Right atrium auricular region (tissue), 2 donors: ENCODE results near the gene PALD1. TPM values are rescaled to one million over a fixed set of nuclear protein-coding genes. Genes with fewer than 3 reads are reported as not detected.
A peak's percentile ranks its signal among the peaks of the same experiment; 100 is the strongest.

Experiments
- DNase-seq: peaks from one replicate; pipeline ENCODE4 v3.0.0-alpha.2; 2019; ENCODE audit warnings: low spot score
- H3K27ac ChIP-seq, 2 donors: fragments of 200-600 bp; sonication (generic); 1 replicate in 1 of 2; 2 replicates in 1 of 2; pipeline ENCODE4 v1.5.1; 2016 to 2019
- H3K27me3 ChIP-seq, 2 donors: fragments of 200-600 bp; sonication (generic); one replicate each; pipeline versions ENCODE4 v1.5.1 to v1.6.0; 2017 to 2019
- H3K36me3 ChIP-seq: fragments of 200-600 bp; sonication (generic); one replicate; pipeline ENCODE4 v1.5.1; 2016
- H3K4me1 ChIP-seq, 2 donors: fragments of 200-600 bp; sonication (generic); one replicate each; pipeline versions ENCODE4 v1.5.1 to v1.6.0; 2017 to 2019
- H3K4me3 ChIP-seq, 2 donors: fragments of 200-600 bp; sonication (generic); 1 replicate in 1 of 2; 2 replicates in 1 of 2; pipeline ENCODE4 v1.5.1; 2017 to 2019; ENCODE audit warnings: mild to moderate bottlenecking in 1 of 2, moderate library complexity in 1 of 2
- H3K9me3 ChIP-seq, 2 donors: fragments of 200-600 bp; sonication (generic); one replicate each; pipeline ENCODE4 v1.5.1; 2019
- total RNA-seq, 2 donors: library from RNA; depleted of rRNA; stranded (reverse); fragments of >200 nt; gene quantifications; one replicate each; pipeline ENCODE4 v1.1.0, GENCODE V29; 2016
- TF ChIP-seq, protein P1 (sequence below), 2 donors: fragments of 200-600 bp; sonication (generic); IDR thresholded peaks; one replicate each; pipeline ENCODE4 v1.5.1; 2019; ENCODE audit warnings: antibody characterized with exemption in 2 of 2

PALD1 gene
- total RNA-seq, 2 donors from 2014 or later: 4.9 to 8.5 TPM

GRCh38 chr10:70477661-70478162 is 855 bp upstream of the PALD1 start:
- TF ChIP-seq, protein P1, sequence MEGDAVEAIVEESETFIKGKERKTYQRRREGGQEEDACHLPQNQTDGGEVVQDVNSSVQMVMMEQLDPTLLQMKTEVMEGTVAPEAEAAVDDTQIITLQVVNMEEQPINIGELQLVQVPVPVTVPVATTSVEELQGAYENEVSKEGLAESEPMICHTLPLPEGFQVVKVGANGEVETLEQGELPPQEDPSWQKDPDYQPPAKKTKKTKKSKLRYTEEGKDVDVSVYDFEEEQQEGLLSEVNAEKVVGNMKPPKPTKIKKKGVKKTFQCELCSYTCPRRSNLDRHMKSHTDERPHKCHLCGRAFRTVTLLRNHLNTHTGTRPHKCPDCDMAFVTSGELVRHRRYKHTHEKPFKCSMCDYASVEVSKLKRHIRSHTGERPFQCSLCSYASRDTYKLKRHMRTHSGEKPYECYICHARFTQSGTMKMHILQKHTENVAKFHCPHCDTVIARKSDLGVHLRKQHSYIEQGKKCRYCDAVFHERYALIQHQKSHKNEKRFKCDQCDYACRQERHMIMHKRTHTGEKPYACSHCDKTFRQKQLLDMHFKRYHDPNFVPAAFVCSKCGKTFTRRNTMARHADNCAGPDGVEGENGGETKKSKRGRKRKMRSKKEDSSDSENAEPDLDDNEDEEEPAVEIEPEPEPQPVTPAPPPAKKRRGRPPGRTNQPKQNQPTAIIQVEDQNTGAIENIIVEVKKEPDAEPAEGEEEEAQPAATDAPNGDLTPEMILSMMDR (IDR thresholded peaks at IDR 0.05): no peak
- Histone ChIP-seq H3K36me3 (no peaks in the 10 kb centered on the region), H3K4me3 (peak overlapping the region; percentile 61 to 63), H3K27me3 (no peaks in the 10 kb centered on the region), H3K27ac (peak overlapping the region; percentile 45 to 70), H3K9me3 (no peaks in the 10 kb centered on the region), H3K4me1 (peaks cover 0 to 52% of the 10 kb centered on the region in 2 donors)
- DNase-seq: no peak

GRCh38 chr10:70479165-70479581 is 606 bp downstream of the PALD1 start:
- Histone ChIP-seq H3K4me1 (peaks cover 0 to 66% of the 10 kb centered on the region in 2 donors), H3K27ac (peak overlapping the region; percentile 45 to 70), H3K4me3 (peak overlapping the region; percentile 61 to 63), H3K27me3 (no peaks in the 10 kb centered on the region), H3K36me3 (no peaks in the 10 kb centered on the region), H3K9me3 (no peaks in the 10 kb centered on the region)
- TF ChIP-seq, protein P1 (IDR thresholded peaks at IDR 0.05): no peak
- DNase-seq: no peak

GRCh38 chr10:70479626-70480238 is 1.2 kb downstream of the PALD1 start:
- H3K27ac ChIP-seq: peak overlapping the region; percentile 45 to 70
- no peak for DNase-seq
- H3K4me1 ChIP-seq: peaks cover 0 to 68% of the 10 kb centered on the region in 2 donors

GRCh38 chr10:70480239-70480861 is 1.8 kb downstream of the PALD1 start:
- peak overlapping the region in 1 of 2 donors; percentile 63 for H3K4me3 ChIP-seq
- TF ChIP-seq, protein P1 (IDR thresholded peaks at IDR 0.05): no peak
- peaks cover 0 to 68% of the 10 kb centered on the region in 2 donors for H3K4me1 ChIP-seq
- H3K9me3 ChIP-seq: no peaks in the 10 kb centered on the region
- peak overlapping the region in 1 of 2 donors; percentile 45 for H3K27ac ChIP-seq
- H3K27me3 ChIP-seq: no peaks in the 10 kb centered on the region
- DNase-seq: no peak
- no peaks in the 10 kb centered on the region for H3K36me3 ChIP-seq

More at GRCh38 chr10:70479626-70480238, 1.2 kb downstream of the PALD1 start:
- Histone ChIP-seq H3K9me3 (no peaks in the 10 kb centered on the region), H3K4me3 (peak overlapping the region in 1 of 2 donors; percentile 63), H3K36me3 (no peaks in the 10 kb centered on the region), H3K27me3 (no peaks in the 10 kb centered on the region)
- TF ChIP-seq, protein P1 (IDR thresholded peaks at IDR 0.05): no peak

- Histone ChIP-seq H3K9me3 (no peaks in the 10 kb centered on the region), H3K36me3 (no peaks in the 10 kb centered on the region), H3K27me3 (no peaks in the 10 kb centered on the region), H3K27ac (no peak overlapping the region), H3K4me1 (peaks cover 0 to 68% of the 10 kb centered on the region in 2 donors), H3K4me3 (no peak overlapping the region)
- TF ChIP-seq, protein P1 (IDR thresholded peaks at IDR 0.05): no peak
- DNase-seq: no peak
Observed at GRCh38 chr10:70481105-70481504, 2.5 kb downstream of the PALD1 start.
